HL-60 (cell line): ENCODE measurements around the gene KNOP1.

Experiments
- DNase-seq, 2 experiments: peaks; one replicate each; pipeline ENCODE4 v3.0.0-alpha.2; 2010 to 2020; ENCODE audit warnings: low read depth in 1 of 2, low spot score in 1 of 2
- H3K27ac ChIP-seq: fragments of 250-450 bp; sonication (Bioruptor Pico); replicated peaks from 2 replicates; pipeline ENCODE4 v1.5.1; 2020; ENCODE audit warnings: mild to moderate bottlenecking, moderate library complexity
- H3K27me3 ChIP-seq: fragments of 250-450 bp; sonication (Bioruptor Pico); 2 replicates; pipeline ENCODE4 v1.5.1; 2021; ENCODE audit warnings: mild to moderate bottlenecking, moderate library complexity; ENCODE audit not compliant: insufficient read depth, poor library complexity, severe bottlenecking
- H3K4me3 ChIP-seq: replicated peaks from 2 replicates; pipeline ENCODE4 v1.5.1; 2011; ENCODE audit warnings: mild to moderate bottlenecking, control low read depth, low read length; ENCODE audit not compliant: insufficient read depth
- CTCF ChIP-seq: IDR thresholded peaks from one replicate; pipeline ENCODE4 v1.5.1; 2011; ENCODE audit warnings: low read length, control low read depth, inconsistent platforms; ENCODE audit not compliant: insufficient read depth
- GABPA ChIP-seq: IDR thresholded peaks from 2 replicates; pipeline ENCODE4 v1.6.1; 2012; ENCODE audit warnings: low read depth
- POLR2AphosphoS5 ChIP-seq: IDR thresholded peaks from 2 replicates; pipeline ENCODE4 v1.6.1; 2012; ENCODE audit warnings: low read depth
- REST ChIP-seq: IDR thresholded peaks from 2 replicates; pipeline ENCODE4 v1.6.1; 2012; ENCODE audit warnings: low read depth; ENCODE audit not compliant: insufficient replicate concordance
- SPI1 ChIP-seq: IDR thresholded peaks from 2 replicates; pipeline ENCODE4 v1.6.1; 2012; ENCODE audit warnings: low read depth, mild to moderate bottlenecking, borderline replicate concordance

The KNOP1 gene

GRCh38 chr16:19655242-19655777 lies 62.7 kb downstream of the KNOP1 start:
- no peaks in the 10 kb centered on the region for H3K27me3 ChIP-seq
- no peak for TF ChIP-seq REST
- TF ChIP-seq SPI1: no peak
- TF ChIP-seq GABPA: no peak
- TF ChIP-seq CTCF: no peak
- no peak for TF ChIP-seq POLR2AphosphoS5
- H3K27ac ChIP-seq: no peak overlapping the region
- DNase-seq: no peak
- no peak overlapping the region for H3K4me3 ChIP-seq

- no peak overlapping the region for H3K27ac ChIP-seq
- H3K27me3 ChIP-seq: no peaks in the 10 kb centered on the region
- TF ChIP-seq POLR2AphosphoS5 (no peak), GABPA (no peak), CTCF (no peak), REST (no peak), SPI1 (no peak)
- DNase-seq: no peak
- no peak overlapping the region for H3K4me3 ChIP-seq
Measured at GRCh38 chr16:19654147-19654546, 63.9 kb downstream of the KNOP1 start.
